Urothelium cell line (cell line): ENCODE results near the gene NXN.
"Not testable (repeated sequence)": the region's sequence is repeated elsewhere in the genome, so short reads cannot be mapped to it uniquely, and the experiment has no call there.

Source experiments
- DNase-seq: peaks from one replicate; pipeline ENCODE4 v3.0.0; 2011; ENCODE audit warnings: low spot score, mixed read lengths
- FAIRE-seq: peaks from 2 replicates; lab custom pipeline; 2011; peaks lifted over from hg19 to GRCh38; lab: Jason Lieb, UNC

The NXN gene

GRCh38 chr17:789931-790873 is 189.4 kb downstream of the NXN start:
- not testable (repeated sequence) for DNase-seq, FAIRE-seq

DNA sequence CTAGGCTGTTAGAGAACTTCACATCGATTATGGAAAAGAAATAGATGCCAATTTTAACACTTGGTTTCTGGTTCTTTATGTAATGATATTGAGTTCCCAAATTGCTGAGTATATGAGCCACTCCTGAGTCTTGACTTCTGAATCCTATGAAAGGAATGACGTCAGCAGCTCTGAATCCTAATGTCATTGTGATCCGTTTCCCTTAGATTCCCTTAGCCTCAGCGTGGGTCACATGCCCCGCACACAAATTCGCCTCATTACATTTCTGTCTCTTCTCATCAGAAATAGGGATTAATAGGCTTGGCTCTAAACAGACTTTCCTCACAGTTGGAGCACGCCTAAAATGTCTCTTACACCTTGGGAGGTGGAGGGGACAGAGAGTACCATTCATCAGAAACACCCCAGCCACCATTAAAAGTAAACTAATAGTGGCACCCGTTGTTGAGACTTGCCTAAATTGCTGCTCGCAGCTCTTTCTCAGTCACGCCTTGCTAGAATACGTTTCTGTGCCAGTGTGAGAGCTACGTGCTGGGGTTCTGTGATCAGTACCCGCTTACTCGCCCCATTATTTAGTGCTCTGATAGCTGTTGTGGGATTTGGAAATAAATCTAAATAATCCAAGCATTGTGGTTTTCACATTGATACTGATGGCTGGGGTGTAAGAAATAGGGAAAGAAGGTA is 190.3 kb downstream of the NXN start:
- DNase-seq (no peak), FAIRE-seq (no peak)

- no peak for DNase-seq
- FAIRE-seq, result no peak
Observed at GRCh38 chr17:788551-788950, 191.0 kb downstream of the NXN start.

DNA sequence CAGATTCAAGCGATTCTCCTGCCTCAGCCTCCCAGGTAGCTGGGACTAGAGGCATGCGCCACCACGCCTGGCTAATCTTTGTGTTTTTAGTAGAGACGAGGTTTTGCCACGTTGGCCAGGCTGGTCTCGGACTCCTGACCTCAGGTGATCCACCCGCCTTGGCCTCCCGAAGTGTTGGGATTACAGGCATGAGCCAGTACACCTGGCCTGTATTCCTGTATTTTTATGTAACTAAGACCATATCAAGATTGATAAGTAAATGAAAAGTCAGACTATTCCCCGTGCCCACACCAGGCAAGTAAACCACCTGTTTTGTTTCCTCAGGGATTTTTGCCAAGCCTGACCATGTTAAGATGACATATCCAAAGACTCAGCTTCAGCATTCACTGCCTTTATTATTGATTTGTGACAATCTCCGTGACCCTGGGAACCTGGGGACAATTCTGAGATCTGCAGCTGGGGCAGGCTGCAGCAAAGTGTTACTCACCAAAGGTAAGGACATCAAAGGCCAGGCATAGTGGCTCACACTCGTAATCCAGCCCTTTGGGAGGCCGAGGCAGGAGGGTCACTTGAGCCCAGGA is 191.8 kb downstream of the NXN start:
- no peak for FAIRE-seq
- DNase-seq, result no peak

DNA sequence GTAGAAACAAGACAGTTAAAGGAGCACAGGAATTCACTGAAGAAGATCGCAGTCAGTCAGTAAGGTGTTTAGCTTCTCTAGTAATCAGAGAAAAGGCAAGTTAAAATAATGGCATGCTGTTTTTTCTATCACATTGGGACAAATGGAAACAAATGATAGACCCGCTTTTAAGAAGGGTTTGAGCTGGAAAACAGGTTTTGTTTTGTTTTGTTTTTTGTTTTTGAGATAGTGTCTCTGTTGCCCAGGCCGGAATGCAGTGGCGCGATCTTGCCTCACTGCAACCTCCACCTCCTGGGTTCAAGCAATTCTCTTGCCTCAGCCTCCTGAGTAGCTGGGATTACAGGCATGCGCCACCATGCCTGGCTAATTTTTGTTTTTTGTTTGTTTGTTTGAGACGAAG is 193.7 kb downstream of the NXN start:
- FAIRE-seq, DNase-seq: not testable (repeated sequence)

GRCh38 chr17:784143-784542 is 195.4 kb downstream of the NXN start:
- DNase-seq (no peak), FAIRE-seq (no peak)

DNA sequence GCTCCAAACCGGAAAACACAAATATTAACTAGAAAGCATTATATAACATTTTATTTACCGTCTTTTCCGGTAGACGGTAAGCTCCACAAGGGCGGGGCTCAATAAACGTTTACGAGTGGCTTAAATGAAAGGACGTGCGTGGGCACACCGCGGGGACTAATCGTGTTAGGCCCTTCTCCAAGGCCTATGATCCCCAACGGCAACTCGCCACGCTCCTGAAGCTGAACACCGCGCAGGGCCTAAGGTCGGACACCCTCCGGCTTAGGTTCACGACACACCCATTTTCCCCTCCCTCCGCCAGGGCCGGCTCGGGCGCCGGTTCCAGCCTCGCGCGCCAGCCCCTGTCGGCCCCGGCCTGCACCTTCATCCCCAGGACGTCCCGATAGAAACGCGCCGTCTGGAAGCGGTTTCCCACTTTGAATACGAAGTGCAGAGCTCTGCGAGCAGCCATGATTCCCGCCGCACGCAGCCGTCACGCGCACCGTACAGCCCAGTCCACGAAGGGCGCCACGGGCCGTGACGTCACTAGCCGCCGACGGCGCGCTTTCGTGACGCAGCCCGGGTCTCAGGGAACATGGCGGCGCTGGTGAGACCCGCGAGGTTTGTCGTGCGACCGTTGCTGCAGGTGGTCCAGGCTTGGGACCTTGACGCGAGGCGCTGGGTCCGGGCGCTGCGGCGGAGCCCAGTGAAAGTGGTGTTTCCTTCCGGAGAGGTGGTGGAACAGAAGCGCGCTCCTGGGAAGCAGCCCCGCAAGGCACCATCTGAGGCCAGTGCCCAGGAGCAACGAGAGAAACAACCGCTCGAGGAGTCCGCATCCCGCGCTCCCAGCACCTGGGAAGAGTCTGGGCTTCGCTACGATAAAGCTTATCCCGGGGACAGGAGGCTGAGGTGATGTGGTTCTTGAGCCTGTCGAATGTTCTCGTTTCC is 197.5 kb downstream of the NXN start, which contains the start of the genes GLOD4 and MRM3:
GLOD4 (minus strand) TSS at position 476 of the 927 bp plus-strand sequence; CDS start at position 451, 25 bp downstream.
MRM3 (plus strand) TSS at position 549 of the 927 bp plus-strand sequence; CDS start at position 575, 26 bp downstream.
- DNase-seq, result peak; percentile 93
- FAIRE-seq, result peak; percentile 86

DNA sequence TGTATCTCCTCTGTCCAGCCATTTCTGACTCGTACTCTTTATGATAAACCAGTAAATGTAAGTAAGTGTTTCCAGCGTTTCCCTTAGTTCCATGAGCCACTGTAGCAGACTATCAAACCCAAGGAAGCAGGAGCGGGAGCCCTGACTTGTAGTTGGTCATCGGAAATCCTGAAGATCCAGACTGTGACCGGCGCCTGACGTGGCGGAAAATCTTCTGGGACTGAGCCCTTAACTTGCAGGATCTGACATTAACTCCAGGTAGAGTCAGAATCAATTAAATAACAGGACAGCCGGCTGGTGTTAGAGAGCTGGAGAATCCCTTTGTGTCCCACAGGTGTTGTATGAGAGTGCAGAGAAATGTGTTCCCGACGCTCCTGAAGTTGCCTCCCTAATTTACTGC is 201.5 kb downstream of the NXN start:
- no peak for DNase-seq
- no peak for FAIRE-seq

- no peak for DNase-seq
- FAIRE-seq, result no peak
Observed at GRCh38 chr17:774313-774584, 205.3 kb downstream of the NXN start.

DNA sequence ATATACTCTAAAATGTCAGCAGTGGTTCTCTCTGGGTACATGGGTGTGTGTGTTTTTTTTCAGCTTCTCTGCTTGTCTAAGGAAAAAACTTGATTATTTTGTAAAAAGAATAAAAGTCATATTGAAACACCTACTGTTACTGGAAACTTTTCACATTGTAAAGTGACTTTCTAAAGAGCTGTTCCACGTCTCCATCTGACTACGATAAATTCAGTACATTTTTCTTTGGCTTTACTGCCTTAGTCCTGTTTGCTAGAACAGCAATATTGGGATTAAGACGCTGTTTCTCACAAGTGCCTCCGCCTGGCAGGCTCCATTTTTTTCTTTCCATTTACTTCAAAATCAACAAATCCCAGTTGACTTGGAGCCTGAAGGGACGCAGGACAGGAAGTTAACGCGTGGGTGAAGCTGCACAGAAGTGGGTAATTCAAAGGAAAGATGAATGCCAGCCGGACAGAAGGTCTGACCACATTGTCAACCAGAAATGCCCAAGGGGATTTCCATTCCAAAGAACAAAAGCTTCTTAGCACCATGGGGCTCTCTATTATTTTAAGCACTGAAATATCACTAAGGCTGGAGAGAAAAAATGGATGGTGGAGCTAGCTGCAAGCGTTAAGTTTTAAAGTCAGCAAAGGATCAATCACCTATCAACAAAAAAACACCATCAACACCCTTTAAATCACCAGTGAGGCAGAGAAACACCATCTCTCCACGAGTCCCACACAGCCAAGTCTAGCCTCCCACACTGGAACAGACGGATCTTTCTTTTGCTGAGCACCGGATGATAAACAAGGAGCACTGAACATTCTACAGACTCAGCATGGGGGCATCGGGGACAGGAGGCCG is 205.9 kb downstream of the NXN start:
- FAIRE-seq (no peak), DNase-seq (no peak)

- FAIRE-seq (no peak), DNase-seq (no peak)
Observed at GRCh38 chr17:773016-773415, 206.6 kb downstream of the NXN start.

- DNase-seq (no peak), FAIRE-seq (no peak)
Observed at GRCh38 chr17:767076-767475, 212.5 kb downstream of the NXN start.

- DNase-seq (no peak), FAIRE-seq (no peak)
Observed at GRCh38 chr17:760371-760770, 219.2 kb downstream of the NXN start.

DNA sequence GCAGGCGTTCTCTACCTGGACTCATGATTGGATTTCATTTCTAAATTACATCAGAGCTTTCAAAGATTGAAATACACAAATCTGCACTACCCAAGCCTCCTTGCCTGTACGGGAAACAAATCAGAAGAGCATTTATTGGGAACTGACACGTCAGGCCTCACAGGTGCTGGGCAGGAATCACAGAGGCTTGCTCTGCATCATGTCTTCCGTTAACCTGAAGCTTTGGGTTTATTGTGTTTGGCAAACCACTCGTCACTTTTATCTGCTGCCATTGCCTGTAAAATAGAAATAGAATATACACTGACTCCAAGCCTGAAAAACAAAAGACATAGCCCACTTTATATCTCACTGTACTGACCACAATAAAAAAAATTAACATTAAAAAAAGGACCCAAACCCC is 219.6 kb downstream of the NXN start:
- FAIRE-seq, result no peak

DNA sequence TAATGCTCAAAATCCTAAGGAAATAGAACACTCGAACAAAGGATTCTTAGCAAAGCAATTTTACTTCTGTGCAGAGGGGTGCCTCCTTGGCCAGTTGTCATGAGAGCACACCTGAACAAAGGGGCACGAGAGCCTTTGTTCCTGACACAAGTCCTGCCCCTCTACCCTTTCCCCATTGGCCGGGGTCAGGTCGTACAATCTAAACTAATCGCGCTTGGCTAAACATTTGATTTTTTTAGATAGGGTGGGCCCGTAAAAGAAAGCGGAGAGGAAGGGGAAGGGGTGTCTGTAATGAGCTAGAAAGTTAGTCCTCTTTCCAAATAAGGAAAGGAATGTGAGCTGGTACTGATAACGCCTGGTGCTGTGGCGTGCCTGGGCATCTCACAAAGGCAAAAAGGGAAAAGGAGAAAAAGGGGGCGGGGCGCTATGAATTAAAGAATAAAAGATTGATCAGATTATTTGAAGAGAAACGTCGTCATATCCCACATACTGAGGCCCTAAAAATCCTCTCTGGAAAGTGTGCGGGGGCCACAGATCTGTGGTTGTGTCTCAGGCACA is 223.5 kb downstream of the NXN start:
- FAIRE-seq, DNase-seq: not testable (repeated sequence)

More for the DNA sequence above, 219.6 kb downstream of the NXN start:
- DNase-seq, result no peak

DNA sequence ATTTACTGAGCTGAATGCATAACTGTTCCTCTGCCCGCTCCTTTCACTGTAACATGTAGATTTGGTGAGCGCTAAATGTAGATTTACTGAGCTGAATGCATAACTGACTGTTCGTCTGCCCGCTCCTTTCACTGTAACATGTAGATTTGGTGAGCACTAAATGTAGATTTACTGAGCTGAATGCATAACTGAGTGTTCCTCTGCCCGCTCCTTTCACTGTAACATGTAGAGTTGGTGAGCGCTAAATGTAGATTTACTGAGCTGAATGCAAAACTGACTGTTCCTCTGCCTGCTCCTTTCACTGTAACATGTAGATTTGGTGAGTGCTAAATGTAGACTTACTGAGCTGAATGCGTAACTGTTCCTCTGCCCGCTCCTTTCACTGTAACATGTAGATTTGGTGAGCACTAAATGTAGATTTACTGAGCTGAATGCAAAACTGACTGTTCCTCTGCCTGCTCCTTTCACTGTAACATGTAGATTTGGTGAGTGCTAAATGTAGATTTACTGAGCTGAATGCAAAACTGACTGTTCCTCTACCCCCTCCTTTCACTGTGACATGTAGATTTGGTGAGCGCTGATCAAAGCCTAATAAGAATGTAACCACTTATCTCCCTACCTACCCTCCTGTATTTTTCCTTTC is 224.1 kb downstream of the NXN start:
- FAIRE-seq, DNase-seq: not testable (repeated sequence)

DNA sequence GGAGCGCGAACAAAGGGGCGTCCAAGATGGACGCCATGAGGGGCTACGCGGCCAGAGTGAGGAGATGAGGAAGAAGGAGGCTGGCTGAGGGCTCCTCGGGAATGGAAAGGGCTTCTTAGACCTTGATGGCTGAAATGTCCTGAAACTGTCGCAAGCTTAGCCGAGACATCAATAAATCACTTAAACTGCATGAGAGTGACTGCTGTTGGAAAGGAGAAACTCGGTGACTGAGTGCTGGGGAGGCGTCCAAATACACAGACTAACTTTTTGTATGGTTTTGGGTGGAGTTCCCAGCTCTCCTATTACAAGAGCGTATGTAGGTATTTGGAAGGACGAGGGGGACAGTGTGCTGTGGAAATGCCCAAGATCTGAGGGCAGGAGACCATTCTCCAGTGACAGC is 226.2 kb downstream of the NXN start:
- FAIRE-seq (no peak), DNase-seq (no peak)

GRCh38 chr17:752620-753219 is 226.9 kb downstream of the NXN start:
- FAIRE-seq (no peak), DNase-seq (no peak)
